CD4-positive, alpha-beta T cell (primary cell): Measurements from ENCODE around the gene FSTL3. TPM values are rescaled to one million over a fixed set of nuclear protein-coding genes. Genes with fewer than 3 reads are reported as not detected.
"Not testable (repeated sequence)": the region's sequence is repeated elsewhere in the genome, so short reads cannot be mapped to it uniquely, and the experiment has no call there.

Source experiments
- ATAC-seq: fragments of 200-7000 bp; cut with Tn5 transposase; one replicate; pipeline ENCODE4 v1.10.0; 2022; ENCODE audit warnings: mild to moderate bottlenecking; ENCODE audit not compliant: poor library complexity
- CTCF ChIA-PET: fragments of 350-600 bp; sonication (Branson Sonifier 250); formaldehyde crosslinking; loops from one replicate; lab custom pipeline; 2021; ENCODE audit warnings: antibody characterized with exemption, inconsistent platforms; lab: Charles Lee
- POLR2A ChIA-PET: fragments of 350-600 bp; sonication (Branson Sonifier 250); formaldehyde crosslinking; loops from one replicate; lab custom pipeline; 2021; ENCODE audit warnings: antibody characterized with exemption, inconsistent platforms; lab: Charles Lee
- DNase-seq, 14 experiments: peaks; one replicate each; pipeline ENCODE4 v3.0.0-alpha.2; 2013 to 2020; ENCODE audit warnings: mixed read lengths in 2 of 14
- H3K27ac ChIP-seq, 2 donors: one replicate each; pipeline versions ENCODE4 v1.5.1 to v1.7.0; 2013; ENCODE audit warnings: low read length in 2 of 2, low read depth in 1 of 2, mild to moderate bottlenecking in 1 of 2
- H3K27me3 ChIP-seq, 2 experiments: 1 replicate in 1 of 2; 2 replicates in 1 of 2; pipeline versions ENCODE4 v1.6.1 to v1.7.0; 2013; ENCODE audit warnings: low read length in 2 of 2, control low read depth in 1 of 2, mild to moderate bottlenecking in 1 of 2, moderate library complexity in 1 of 2; ENCODE audit not compliant: insufficient read depth in 2 of 2, control insufficient read depth in 1 of 2
- H3K36me3 ChIP-seq: one replicate; pipeline ENCODE4 v1.6.1; 2013; ENCODE audit warnings: low read length, control low read depth; ENCODE audit not compliant: insufficient read depth
- H3K4me1 ChIP-seq: one replicate; pipeline ENCODE4 v1.6.1; 2013; ENCODE audit warnings: low read length, control low read depth; ENCODE audit not compliant: insufficient read depth
- H3K4me3 ChIP-seq: one replicate; pipeline ENCODE4 v1.5.1; 2013; ENCODE audit warnings: mild to moderate bottlenecking, low read length, moderate library complexity
- H3K9me3 ChIP-seq, 2 experiments: 1 replicate in 1 of 2; 2 replicates in 1 of 2; pipeline versions ENCODE4 v1.6.1 to v1.7.0; 2013; ENCODE audit warnings: low read length in 2 of 2, mild to moderate bottlenecking in 2 of 2, control low read depth in 1 of 2, moderate library complexity in 1 of 2; ENCODE audit not compliant: control insufficient read depth in 1 of 2, insufficient read depth in 1 of 2
- H3K27ac Mint-ChIP-seq: one replicate; pipeline ENCODE4 v1.8.0; 2020; ENCODE audit warnings: mixed read lengths
- H3K27me3 Mint-ChIP-seq: one replicate; pipeline ENCODE4 v1.8.0; 2021; ENCODE audit warnings: mixed read lengths
- H3K36me3 Mint-ChIP-seq: one replicate; pipeline ENCODE4 v1.8.0; 2021; ENCODE audit warnings: low read depth, mixed read lengths
- H3K4me1 Mint-ChIP-seq: one replicate; pipeline ENCODE4 v1.8.0; 2021; ENCODE audit warnings: low read depth, mixed read lengths
- H3K4me3 Mint-ChIP-seq: one replicate; pipeline ENCODE4 v1.8.0; 2020; ENCODE audit warnings: mild to moderate bottlenecking, mixed read lengths
- H3K9me3 Mint-ChIP-seq: one replicate; pipeline ENCODE4 v1.8.0; 2020; ENCODE audit warnings: mixed read lengths
- CTCF ChIP-seq: fragments of 200-600 bp; IDR thresholded peaks from one replicate; pipeline ENCODE4 v1.8.0; 2022; ENCODE audit warnings: antibody characterized with exemption, mild to moderate bottlenecking
- intact Hi-C, 2 experiments: fragments of 100-400 bp; cut with DNase I in 1 of 2; cut with micrococcal nuclease in 1 of 2; formaldehyde crosslinking; loops; one replicate each; pipeline versions ENCODE4 v1.15.1 to v1.9.0; 2023 to 2025; cut with DNase I, micrococcal nuclease
- total RNA-seq, 174 experiments: library from RNA in 2 of 174; stranded (reverse) in 2 of 174; gene quantifications; one replicate each; pipeline ENCODE4 v1.2.3 and lab custom pipeline; 2021 to 2026

The FSTL3 gene
- total RNA-seq, 2 experiments from 2014 or later, result 2.2 to 3.4 TPM

GRCh38 chr19:695352-695949 is 19.3 kb downstream of the FSTL3 start, which contains the start of gene PRSS57:
TSS of gene PRSS57 (minus strand) at chr19:695452. CDS start at chr19:695430, 22 bp downstream.
- intact Hi-C loops, result no loop called here
- Histone ChIP-seq H3K9me3 (peaks cover 0 to 14% of the 10 kb centered on the region in 2 experiments), H3K27me3 (peaks cover 21 to 30% of the 10 kb centered on the region in 2 experiments), H3K4me1 (peaks cover 17% of the 10 kb centered on the region), H3K36me3 (no peaks in the 10 kb centered on the region), H3K27ac (no peak within 1 kb of the TSS), H3K4me3 (no peak within 1 kb of the TSS)
- Mint-ChIP-seq H3K27me3 (peaks cover 24% of the 10 kb centered on the region), H3K36me3 (no peaks in the 10 kb centered on the region), H3K9me3 (no peaks in the 10 kb centered on the region), H3K4me1 (no peaks in the 10 kb centered on the region), H3K4me3 (no peak within 1 kb of the TSS), H3K27ac (no peak within 1 kb of the TSS)
- DNase-seq (peak in 1 of 14 experiments; percentile 14), ATAC-seq (no peak)
- CTCF ChIA-PET, result no interaction called here
- POLR2A ChIA-PET, result no interaction called here
- TF ChIP-seq CTCF, result no peak

- CTCF ChIA-PET, result not testable (repeated sequence)
Measured at GRCh38 chr19:698529-698928, 22.3 kb downstream of the FSTL3 start.

GRCh38 chr19:699885-700284 is 23.7 kb downstream of the FSTL3 start:
- ATAC-seq, H3K27ac ChIP-seq, POLR2A ChIA-PET, intact Hi-C loops, H3K4me3 Mint-ChIP-seq, H3K4me3 ChIP-seq, H3K36me3 Mint-ChIP-seq, H3K27ac Mint-ChIP-seq, H3K9me3 Mint-ChIP-seq, H3K36me3 ChIP-seq, H3K4me1 Mint-ChIP-seq: not testable (repeated sequence)
- peaks cover 28% of the 10 kb centered on the region for H3K4me1 ChIP-seq
- peak in 2 of 14 experiments; percentile 38 to 59 for DNase-seq
- CTCF ChIA-PET, result interaction anchor here (0.7 kb wide), 1 partner anchor 1388 kb away, joined by 3 read pairs; no protein-coding TSS in a partner anchor
- H3K27me3 ChIP-seq, result peaks cover 17 to 30% of the 10 kb centered on the region in 2 experiments
- peaks cover 0 to 18% of the 10 kb centered on the region in 2 experiments for H3K9me3 ChIP-seq
- H3K27me3 Mint-ChIP-seq, result peaks cover 32% of the 10 kb centered on the region

More at GRCh38 chr19:698529-698928, 22.3 kb downstream of the FSTL3 start:
- Histone ChIP-seq H3K9me3 (peaks cover 0 to 18% of the 10 kb centered on the region in 2 experiments), H3K4me1 (peaks cover 20% of the 10 kb centered on the region), H3K27me3 (peaks cover 21 to 30% of the 10 kb centered on the region in 2 experiments)
- H3K4me3 ChIP-seq, ATAC-seq, H3K27ac Mint-ChIP-seq, H3K36me3 Mint-ChIP-seq, H3K27ac ChIP-seq, H3K4me1 Mint-ChIP-seq, POLR2A ChIA-PET, H3K9me3 Mint-ChIP-seq, DNase-seq, H3K36me3 ChIP-seq, intact Hi-C loops, H3K4me3 Mint-ChIP-seq: not testable (repeated sequence)
- peaks cover 37% of the 10 kb centered on the region for H3K27me3 Mint-ChIP-seq

GRCh38 chr19:702847-703246 is 26.7 kb downstream of the FSTL3 start:
- H3K36me3 ChIP-seq, H3K9me3 Mint-ChIP-seq, intact Hi-C loops, H3K27ac ChIP-seq, H3K4me1 Mint-ChIP-seq, H3K36me3 Mint-ChIP-seq, ATAC-seq, H3K4me3 Mint-ChIP-seq, H3K9me3 ChIP-seq, H3K4me3 ChIP-seq, DNase-seq, H3K27ac Mint-ChIP-seq: not testable (repeated sequence)
- peaks cover 36% of the 10 kb centered on the region for H3K27me3 Mint-ChIP-seq
- CTCF ChIA-PET, result interaction anchor here (0.9 kb wide), 1 partner anchor 31 kb away, joined by 3 read pairs; no protein-coding TSS in a partner anchor
- peaks cover 16% of the 10 kb centered on the region for H3K4me1 ChIP-seq
- POLR2A ChIA-PET, result interaction anchor here (0.8 to 2.0 kb wide), 3 partner anchors 40 to 365 kb away, joined by 3 to 5 read pairs (median 5); partner anchors contain the start of genes ARHGAP45, PTBP1 and RNF126
- H3K27me3 ChIP-seq, result peaks cover 8 to 31% of the 10 kb centered on the region in 2 experiments
